GM21367 (cell line): ENCODE measurements around the gene SF3B2.
"Not testable (repeated sequence)": the region's sequence is repeated elsewhere in the genome, so short reads cannot be mapped to it uniquely, and the experiment has no call there.

Experiments
- ATAC-seq: cut with Tn5 transposase; IDR thresholded peaks from one replicate; pipeline ENCODE4 v1.9.1; 2021; ENCODE audit not compliant: unreplicated experiment

Gene SF3B2

GRCh38 chr11:66104057-66104638, 52.0 kb downstream of the SF3B2 start:
- ATAC-seq, result no peak

- ATAC-seq, result no peak
Measured at GRCh38 chr11:66106786-66107599, 54.8 kb downstream of the SF3B2 start.

- ATAC-seq, result no peak
Measured at GRCh38 chr11:66107600-66108510, 55.7 kb downstream of the SF3B2 start.

- ATAC-seq, result no peak
Measured at GRCh38 chr11:66109294-66109693, 57.1 kb downstream of the SF3B2 start.

- ATAC-seq, result no peak
Measured at GRCh38 chr11:66111158-66111557, 59.0 kb downstream of the SF3B2 start.

- ATAC-seq, result no peak
Measured at GRCh38 chr11:66112041-66112491, 59.9 kb downstream of the SF3B2 start.

- ATAC-seq, result no peak
Measured at GRCh38 chr11:66112601-66113499, 60.7 kb downstream of the SF3B2 start.

GRCh38 chr11:66114957-66115356, 62.8 kb downstream of the SF3B2 start:
- not testable (repeated sequence) for ATAC-seq

GRCh38 chr11:66115638-66116301, 63.6 kb downstream of the SF3B2 start:
- ATAC-seq, result no peak

GRCh38 chr11:66116576-66117361, 64.6 kb downstream of the SF3B2 start:
- no peak for ATAC-seq

- ATAC-seq, result no peak
Measured at GRCh38 chr11:66118847-66119246, 66.7 kb downstream of the SF3B2 start.
